Dendritic cell treated with granulocyte-macrophage colony-stimulating factor and Interleukin-4, amounts not matched to agents 40 ng/mL and 50 ng/mL, for 4 days (primary cell): Measurements from ENCODE around the gene NPAS3.

Source experiments
- H3K27ac Mint-ChIP-seq: one replicate; pipeline ENCODE4 v1.8.0; 2022; ENCODE audit warnings: mild to moderate bottlenecking, mixed read lengths
- H3K27me3 Mint-ChIP-seq: one replicate; pipeline ENCODE4 v1.8.0; 2022; ENCODE audit warnings: mild to moderate bottlenecking, mixed read lengths
- H3K36me3 Mint-ChIP-seq: one replicate; pipeline ENCODE4 v1.8.0; 2022; ENCODE audit warnings: low read depth, mixed read lengths
- H3K4me1 Mint-ChIP-seq: one replicate; pipeline ENCODE4 v1.8.0; 2022; ENCODE audit warnings: low read depth, mixed read lengths
- H3K4me3 Mint-ChIP-seq: one replicate; pipeline ENCODE4 v1.8.0; 2022; ENCODE audit warnings: mild to moderate bottlenecking, moderate library complexity, mixed read lengths
- H3K9me3 Mint-ChIP-seq: one replicate; pipeline ENCODE4 v1.8.0; 2022; ENCODE audit warnings: mixed read lengths
- intact Hi-C: fragments of 100-400 bp; cut with micrococcal nuclease; formaldehyde crosslinking; loops from one replicate; pipeline ENCODE4 v1.15.0; 2022

Gene NPAS3

GRCh38 chr14:33480071-33480886 is 541.6 kb downstream of the NPAS3 start:
- H3K36me3 Mint-ChIP-seq: no peaks in the 10 kb centered on the region
- intact Hi-C loops: no loop called here
- peaks cover 1% of the 10 kb centered on the region for H3K27me3 Mint-ChIP-seq
- H3K9me3 Mint-ChIP-seq: no peaks in the 10 kb centered on the region
- no peak overlapping the region for H3K27ac Mint-ChIP-seq
- no peak overlapping the region for H3K4me3 Mint-ChIP-seq
- H3K4me1 Mint-ChIP-seq: no peaks in the 10 kb centered on the region

GRCh38 chr14:33480887-33481184 is 542.2 kb downstream of the NPAS3 start:
- H3K27ac Mint-ChIP-seq: no peak overlapping the region
- no peaks in the 10 kb centered on the region for H3K36me3 Mint-ChIP-seq
- intact Hi-C loops: no loop called here
- no peaks in the 10 kb centered on the region for H3K4me1 Mint-ChIP-seq
- H3K27me3 Mint-ChIP-seq: peaks cover 1% of the 10 kb centered on the region
- no peaks in the 10 kb centered on the region for H3K9me3 Mint-ChIP-seq
- no peak overlapping the region for H3K4me3 Mint-ChIP-seq

- Mint-ChIP-seq H3K9me3 (no peaks in the 10 kb centered on the region), H3K36me3 (no peaks in the 10 kb centered on the region), H3K27me3 (peaks cover 1% of the 10 kb centered on the region), H3K27ac (no peak overlapping the region), H3K4me1 (no peaks in the 10 kb centered on the region), H3K4me3 (no peak overlapping the region)
- intact Hi-C loops: no loop called here
These were observed 544.4 kb downstream of the NPAS3 start for GRCh38 chr14:33483110-33483509.

- H3K27ac Mint-ChIP-seq: no peak overlapping the region
- H3K36me3 Mint-ChIP-seq: no peaks in the 10 kb centered on the region
- peaks cover 1% of the 10 kb centered on the region for H3K27me3 Mint-ChIP-seq
These were observed 544.9 kb downstream of the NPAS3 start for GRCh38 chr14:33483541-33483940.

GRCh38 chr14:33484264-33484663 is 545.6 kb downstream of the NPAS3 start:
- peaks cover 1% of the 10 kb centered on the region for H3K27me3 Mint-ChIP-seq
- no peak overlapping the region for H3K4me3 Mint-ChIP-seq
- H3K9me3 Mint-ChIP-seq: no peaks in the 10 kb centered on the region
- H3K27ac Mint-ChIP-seq: no peak overlapping the region
- intact Hi-C loops: no loop called here
- no peaks in the 10 kb centered on the region for H3K36me3 Mint-ChIP-seq
- H3K4me1 Mint-ChIP-seq: no peaks in the 10 kb centered on the region

More at GRCh38 chr14:33483541-33483940, 544.9 kb downstream of the NPAS3 start:
- no peak overlapping the region for H3K4me3 Mint-ChIP-seq
- no peaks in the 10 kb centered on the region for H3K9me3 Mint-ChIP-seq
- intact Hi-C loops: no loop called here
- no peaks in the 10 kb centered on the region for H3K4me1 Mint-ChIP-seq

- Mint-ChIP-seq H3K27ac (no peak overlapping the region), H3K4me3 (no peak overlapping the region), H3K4me1 (no peaks in the 10 kb centered on the region), H3K9me3 (no peaks in the 10 kb centered on the region), H3K27me3 (peaks cover 1% of the 10 kb centered on the region), H3K36me3 (no peaks in the 10 kb centered on the region)
- intact Hi-C loops: no loop called here
These were observed 547.7 kb downstream of the NPAS3 start for GRCh38 chr14:33486332-33486890.

GRCh38 chr14:33488582-33488981 is 549.9 kb downstream of the NPAS3 start:
- intact Hi-C loops: no loop called here
- no peak overlapping the region for H3K4me3 Mint-ChIP-seq
- H3K27ac Mint-ChIP-seq: no peak overlapping the region
- no peaks in the 10 kb centered on the region for H3K27me3 Mint-ChIP-seq
- no peaks in the 10 kb centered on the region for H3K36me3 Mint-ChIP-seq
- no peaks in the 10 kb centered on the region for H3K4me1 Mint-ChIP-seq
- no peaks in the 10 kb centered on the region for H3K9me3 Mint-ChIP-seq

- intact Hi-C loops: no loop called here
- Mint-ChIP-seq H3K4me1 (no peaks in the 10 kb centered on the region), H3K4me3 (no peak overlapping the region)
These were observed 551.9 kb downstream of the NPAS3 start for GRCh38 chr14:33490555-33490954.

GRCh38 chr14:33491112-33491511 is 552.4 kb downstream of the NPAS3 start:
- Mint-ChIP-seq H3K36me3 (no peaks in the 10 kb centered on the region), H3K4me1 (no peaks in the 10 kb centered on the region), H3K4me3 (no peak overlapping the region), H3K27ac (no peak overlapping the region), H3K9me3 (peaks cover 17% of the 10 kb centered on the region), H3K27me3 (no peaks in the 10 kb centered on the region)
- intact Hi-C loops: no loop called here

More at GRCh38 chr14:33490555-33490954, 551.9 kb downstream of the NPAS3 start:
- H3K27ac Mint-ChIP-seq: no peak overlapping the region
- no peaks in the 10 kb centered on the region for H3K27me3 Mint-ChIP-seq
- no peaks in the 10 kb centered on the region for H3K36me3 Mint-ChIP-seq
- H3K9me3 Mint-ChIP-seq: peaks cover 11% of the 10 kb centered on the region

GRCh38 chr14:33492491-33492890 is 553.8 kb downstream of the NPAS3 start:
- peaks cover 17% of the 10 kb centered on the region for H3K9me3 Mint-ChIP-seq
- H3K4me3 Mint-ChIP-seq: no peak overlapping the region
- H3K36me3 Mint-ChIP-seq: no peaks in the 10 kb centered on the region
- intact Hi-C loops: no loop called here
- H3K27me3 Mint-ChIP-seq: no peaks in the 10 kb centered on the region
- no peaks in the 10 kb centered on the region for H3K4me1 Mint-ChIP-seq
- no peak overlapping the region for H3K27ac Mint-ChIP-seq

GRCh38 chr14:33493266-33493665 is 554.6 kb downstream of the NPAS3 start:
- Mint-ChIP-seq H3K4me3 (no peak overlapping the region), H3K4me1 (no peaks in the 10 kb centered on the region), H3K27ac (no peak overlapping the region), H3K9me3 (peaks cover 17% of the 10 kb centered on the region), H3K27me3 (no peaks in the 10 kb centered on the region), H3K36me3 (no peaks in the 10 kb centered on the region)
- intact Hi-C loops: no loop called here

GRCh38 chr14:33493990-33494389 is 555.3 kb downstream of the NPAS3 start:
- H3K27me3 Mint-ChIP-seq: no peaks in the 10 kb centered on the region
- no peak overlapping the region for H3K27ac Mint-ChIP-seq
- H3K9me3 Mint-ChIP-seq: peaks cover 17% of the 10 kb centered on the region
- no peaks in the 10 kb centered on the region for H3K4me1 Mint-ChIP-seq
- H3K36me3 Mint-ChIP-seq: no peaks in the 10 kb centered on the region
- H3K4me3 Mint-ChIP-seq: no peak overlapping the region
- intact Hi-C loops: no loop called here

- intact Hi-C loops: no loop called here
These were observed 561.0 kb downstream of the NPAS3 start for GRCh38 chr14:33499687-33500086.

GRCh38 chr14:33504246-33505099 is 565.8 kb downstream of the NPAS3 start:
- Mint-ChIP-seq H3K4me3 (no peak overlapping the region), H3K27ac (no peak overlapping the region), H3K36me3 (no peaks in the 10 kb centered on the region), H3K9me3 (no peaks in the 10 kb centered on the region), H3K4me1 (no peaks in the 10 kb centered on the region), H3K27me3 (no peaks in the 10 kb centered on the region)
- intact Hi-C loops: no loop called here

More at GRCh38 chr14:33499687-33500086, 561.0 kb downstream of the NPAS3 start:
- Mint-ChIP-seq H3K27me3 (no peaks in the 10 kb centered on the region), H3K36me3 (no peaks in the 10 kb centered on the region), H3K4me3 (no peak overlapping the region), H3K9me3 (peaks cover 15% of the 10 kb centered on the region), H3K27ac (no peak overlapping the region), H3K4me1 (no peaks in the 10 kb centered on the region)
